OCI-LY3 (cell line): ENCODE measurements around the gene FAM237A.

ENCODE experiments used
- H2AFZ ChIP-seq: fragments of 200-600, 300-600 bp; shearing (Covaris generic); 2 replicates; pipeline ENCODE4 v1.6.0; 2014; ENCODE audit warnings: antibody characterized with exemption, low read depth, low read length
- H3K27ac ChIP-seq: fragments of 200-600, 300-600 bp; sonication (generic); 2 replicates; pipeline ENCODE4 v1.5.1; 2014; ENCODE audit warnings: mild to moderate bottlenecking, low read length, moderate library complexity, mixed read lengths
- H3K27me3 ChIP-seq: fragments of 200-600, 300-600 bp; sonication (generic); 2 replicates; pipeline ENCODE4 v1.6.1; 2014; ENCODE audit warnings: low read depth, low read length, mixed read lengths
- H3K36me3 ChIP-seq: fragments of 200-600, 300-600 bp; sonication (generic); replicated peaks from 2 replicates; pipeline ENCODE3; 2014; ENCODE audit warnings: low read depth, low read length, mixed read lengths
- H3K4me1 ChIP-seq: fragments of 300-600, 200-600 bp; sonication (generic); 2 replicates; pipeline ENCODE4 v1.6.1; 2014; ENCODE audit warnings: low read length, mixed read lengths
- H3K4me2 ChIP-seq: fragments of 200-600, 300-600 bp; sonication (generic); 2 replicates; pipeline ENCODE4 v1.6.1; 2014; ENCODE audit warnings: low read length, mixed read lengths
- H3K4me3 ChIP-seq: fragments of 300-600, 200-600 bp; sonication (generic); 2 replicates; pipeline ENCODE4 v1.5.1; 2014; ENCODE audit warnings: antibody characterized with exemption, mild to moderate bottlenecking, low read length, moderate library complexity
- H3K79me2 ChIP-seq: fragments of 300-600, 200-600 bp; shearing (Covaris generic); 2 replicates; pipeline ENCODE4 v1.6.1; 2014; ENCODE audit warnings: mild to moderate bottlenecking, low read length, mixed read lengths
- H3K9ac ChIP-seq: fragments of 300-600, 200-600 bp; shearing (Covaris generic); 2 replicates; pipeline ENCODE4 v1.6.0; 2014; ENCODE audit warnings: mild to moderate bottlenecking, low read length, moderate library complexity
- H3K9me3 ChIP-seq: fragments of 200-600, 300-600 bp; shearing (Covaris generic); 2 replicates; pipeline ENCODE4 v1.6.1; 2014; ENCODE audit warnings: low read length, mixed read lengths; ENCODE audit not compliant: insufficient read depth
- H4K20me1 ChIP-seq: fragments of 200-600, 300-600 bp; sonication (generic); 2 replicates; pipeline ENCODE4 v1.6.1; 2016; ENCODE audit warnings: low read length, mixed read lengths; ENCODE audit not compliant: insufficient read depth
- EZH2phosphoT487 ChIP-seq: fragments of 200-600 bp; shearing (Covaris generic); IDR thresholded peaks from 2 replicates; pipeline ENCODE4 v1.6.1; 2018; ENCODE audit warnings: antibody characterized with exemption, mixed run types, low read depth
- TF ChIP-seq, protein P1 (sequence below): fragments of 200-600, 300-600 bp; sonication (generic); IDR thresholded peaks from 2 replicates; pipeline ENCODE4 v1.5.1; 2014; ENCODE audit warnings: antibody characterized with exemption, low read length, low read depth

The FAM237A gene

DNA sequence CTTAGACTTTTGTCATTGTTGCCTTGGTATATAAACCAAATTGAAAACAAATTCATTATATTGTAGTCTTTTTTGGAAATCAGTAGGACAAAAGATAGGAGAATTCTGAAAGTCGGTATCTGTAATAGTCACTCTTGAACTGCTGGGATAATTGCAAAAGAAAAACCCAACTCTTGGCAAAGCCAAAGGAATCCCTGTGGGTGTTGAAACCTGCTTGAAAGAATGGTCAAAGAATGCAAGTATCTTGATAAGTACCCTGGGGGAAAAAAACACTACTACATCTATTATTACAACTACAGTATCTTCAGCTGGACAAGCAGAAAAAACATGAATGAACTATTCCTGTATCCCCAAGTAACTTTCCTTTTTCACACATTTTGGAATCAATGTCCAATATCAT lies 7.3 kb upstream of the FAM237A start:
- H3K79me2 ChIP-seq, result no peaks in the 10 kb centered on the region
- no peaks in the 10 kb centered on the region for H3K4me1 ChIP-seq
- H3K9me3 ChIP-seq, result no peaks in the 10 kb centered on the region
- no peak for TF ChIP-seq EZH2phosphoT487
- TF ChIP-seq, protein P1, sequence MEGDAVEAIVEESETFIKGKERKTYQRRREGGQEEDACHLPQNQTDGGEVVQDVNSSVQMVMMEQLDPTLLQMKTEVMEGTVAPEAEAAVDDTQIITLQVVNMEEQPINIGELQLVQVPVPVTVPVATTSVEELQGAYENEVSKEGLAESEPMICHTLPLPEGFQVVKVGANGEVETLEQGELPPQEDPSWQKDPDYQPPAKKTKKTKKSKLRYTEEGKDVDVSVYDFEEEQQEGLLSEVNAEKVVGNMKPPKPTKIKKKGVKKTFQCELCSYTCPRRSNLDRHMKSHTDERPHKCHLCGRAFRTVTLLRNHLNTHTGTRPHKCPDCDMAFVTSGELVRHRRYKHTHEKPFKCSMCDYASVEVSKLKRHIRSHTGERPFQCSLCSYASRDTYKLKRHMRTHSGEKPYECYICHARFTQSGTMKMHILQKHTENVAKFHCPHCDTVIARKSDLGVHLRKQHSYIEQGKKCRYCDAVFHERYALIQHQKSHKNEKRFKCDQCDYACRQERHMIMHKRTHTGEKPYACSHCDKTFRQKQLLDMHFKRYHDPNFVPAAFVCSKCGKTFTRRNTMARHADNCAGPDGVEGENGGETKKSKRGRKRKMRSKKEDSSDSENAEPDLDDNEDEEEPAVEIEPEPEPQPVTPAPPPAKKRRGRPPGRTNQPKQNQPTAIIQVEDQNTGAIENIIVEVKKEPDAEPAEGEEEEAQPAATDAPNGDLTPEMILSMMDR, result no peak
- H3K9ac ChIP-seq, result no peak overlapping the region
- H3K4me2 ChIP-seq, result no peak overlapping the region
- peaks cover 4% of the 10 kb centered on the region for H3K27me3 ChIP-seq
- no peak overlapping the region for H3K27ac ChIP-seq
- no peak overlapping the region for H3K4me3 ChIP-seq
- H2AFZ ChIP-seq, result no peak overlapping the region
- H3K36me3 ChIP-seq, result no peaks in the 10 kb centered on the region
- H4K20me1 ChIP-seq, result no peaks in the 10 kb centered on the region

DNA sequence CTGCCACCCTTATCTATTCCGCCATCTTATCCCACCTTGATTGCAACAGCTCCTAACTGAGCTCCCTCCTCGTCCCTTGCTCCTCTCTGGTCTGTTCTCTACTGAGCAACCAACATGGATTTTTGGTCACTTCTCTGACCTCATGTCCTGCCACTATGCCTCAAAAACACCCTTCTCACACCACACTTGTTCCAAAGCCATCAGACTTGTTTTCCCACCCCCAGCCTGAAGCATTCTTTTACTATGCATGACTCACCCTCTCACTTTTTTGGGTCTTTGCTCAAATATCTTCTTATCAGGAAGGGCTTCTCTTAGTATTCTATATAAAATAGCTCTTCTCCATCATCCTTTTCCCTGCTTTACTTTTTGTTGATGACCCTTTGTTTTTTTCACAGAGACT lies 2.7 kb upstream of the FAM237A start:
- no peak overlapping the region for H3K4me2 ChIP-seq
- no peak overlapping the region for H3K9ac ChIP-seq
- H3K79me2 ChIP-seq, result no peaks in the 10 kb centered on the region
- no peaks in the 10 kb centered on the region for H3K36me3 ChIP-seq
- no peaks in the 10 kb centered on the region for H3K9me3 ChIP-seq
- no peaks in the 10 kb centered on the region for H3K4me1 ChIP-seq
- H2AFZ ChIP-seq, result no peak overlapping the region
- H3K4me3 ChIP-seq, result no peak overlapping the region
- H3K27ac ChIP-seq, result no peak overlapping the region
- TF ChIP-seq, protein P1, result no peak
- TF ChIP-seq EZH2phosphoT487, result no peak
- H3K27me3 ChIP-seq, result no peaks in the 10 kb centered on the region
- no peaks in the 10 kb centered on the region for H4K20me1 ChIP-seq

DNA sequence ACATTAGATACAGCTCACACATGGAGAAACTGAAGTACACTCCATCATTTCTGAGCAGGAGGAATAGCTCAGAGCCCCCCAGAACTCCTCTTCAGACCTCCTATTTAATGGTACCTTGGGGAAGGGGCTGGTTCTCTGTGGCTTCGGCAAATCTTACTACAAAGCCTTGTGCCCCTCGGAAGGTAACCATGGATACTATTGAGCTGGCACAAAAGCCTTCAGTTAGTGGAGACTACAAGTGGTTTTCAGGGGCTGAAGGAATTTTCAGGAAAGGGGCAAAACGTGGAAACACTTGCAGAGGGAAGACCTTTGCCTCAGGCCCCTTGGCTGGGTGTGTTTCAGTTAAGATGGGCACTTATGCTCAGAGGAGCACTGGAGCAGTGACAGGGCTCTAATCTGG lies 1.1 kb upstream of the FAM237A start:
- Histone ChIP-seq H3K4me2 (no peak overlapping the region), H3K79me2 (no peaks in the 10 kb centered on the region), H3K36me3 (no peaks in the 10 kb centered on the region), H3K9ac (no peak overlapping the region), H3K27ac (no peak overlapping the region), H4K20me1 (no peaks in the 10 kb centered on the region), H3K27me3 (no peaks in the 10 kb centered on the region), H3K9me3 (no peaks in the 10 kb centered on the region), H3K4me1 (no peaks in the 10 kb centered on the region), H3K4me3 (no peak overlapping the region), H2AFZ (no peak overlapping the region)
- TF ChIP-seq, protein P1, result no peak
- no peak for TF ChIP-seq EZH2phosphoT487

DNA sequence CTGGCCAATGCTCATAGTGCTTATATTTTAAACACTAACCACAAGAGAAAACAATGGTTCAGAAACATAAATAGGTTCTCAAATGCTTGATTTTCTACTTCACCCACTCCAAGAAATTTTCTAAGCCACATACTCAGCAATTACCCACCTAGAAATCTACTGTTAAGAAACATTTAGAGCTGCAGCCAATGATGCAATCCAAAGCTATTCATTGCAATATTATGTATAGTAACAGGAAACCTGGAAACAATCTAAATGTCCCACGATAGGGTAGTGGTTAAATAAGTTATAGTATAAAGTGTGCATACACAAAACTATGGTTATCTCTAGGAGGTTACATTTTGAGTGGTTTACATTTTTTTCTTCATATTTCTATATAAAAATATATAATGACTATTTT lies 5.7 kb downstream of the FAM237A start:
- no peak overlapping the region for H3K4me2 ChIP-seq

More for the DNA sequence above, 5.7 kb downstream of the FAM237A start:
- no peaks in the 10 kb centered on the region for H4K20me1 ChIP-seq
- TF ChIP-seq, protein P1, result no peak
- no peak for TF ChIP-seq EZH2phosphoT487
- no peak overlapping the region for H2AFZ ChIP-seq
- H3K9me3 ChIP-seq, result no peaks in the 10 kb centered on the region
- no peaks in the 10 kb centered on the region for H3K4me1 ChIP-seq
- H3K79me2 ChIP-seq, result no peaks in the 10 kb centered on the region
- no peaks in the 10 kb centered on the region for H3K36me3 ChIP-seq
- H3K27ac ChIP-seq, result no peak overlapping the region
- no peak overlapping the region for H3K4me3 ChIP-seq
- no peak overlapping the region for H3K9ac ChIP-seq
- peaks cover 6% of the 10 kb centered on the region; the same call in 1 of the 2 replicates for H3K27me3 ChIP-seq
